ENCODE results near the gene ATP1A3.

ATP1A3 gene

GRCh38 chr19:41918653-41919244, 75.3 kb downstream of the ATP1A3 start:
- no peak overlapping the region for H3K27ac ChIP-seq (ENCODE audit: low read depth, low read length, severe bottlenecking)
- no peaks in the 10 kb centered on the region for H3K4me1 ChIP-seq (ENCODE audit: control insufficient read depth, insufficient read depth, low read length, poor library complexity, severe bottlenecking)
- no peaks in the 10 kb centered on the region for H3K9me3 ChIP-seq (ENCODE audit: control insufficient read depth, low read length)
- 74 to 90% methylated on average over 4 to 5 of the region's 5 CpGs for WGBS, 2 experiments (ENCODE audit: insufficient coverage in 2 of 2)
- H3K4me3 ChIP-seq (ENCODE audit: extremely low read depth, insufficient read depth, low read length, poor library complexity, severe bottlenecking): no peak overlapping the region
- no peaks in the 10 kb centered on the region for H3K36me3 ChIP-seq (ENCODE audit: control insufficient read depth, insufficient read depth, low read length)

- 83 to 93% methylated on average over 4 of the region's 6 CpGs for WGBS, 2 experiments (ENCODE audit: insufficient coverage in 2 of 2)
- H3K36me3 ChIP-seq (ENCODE audit: control insufficient read depth, insufficient read depth, low read length): no peaks in the 10 kb centered on the region
- H3K9me3 ChIP-seq (ENCODE audit: control insufficient read depth, low read length): no peaks in the 10 kb centered on the region
- no peak overlapping the region for H3K27ac ChIP-seq (ENCODE audit: low read depth, low read length, severe bottlenecking)
- no peaks in the 10 kb centered on the region for H3K4me1 ChIP-seq (ENCODE audit: control insufficient read depth, insufficient read depth, low read length, poor library complexity, severe bottlenecking)
- H3K4me3 ChIP-seq (ENCODE audit: extremely low read depth, insufficient read depth, low read length, poor library complexity, severe bottlenecking): no peak overlapping the region
Observed at GRCh38 chr19:41918095-41918494, 75.9 kb downstream of the ATP1A3 start.

GRCh38 chr19:41917676-41918075, 76.4 kb downstream of the ATP1A3 start:
- no peak overlapping the region for H3K27ac ChIP-seq (ENCODE audit: low read depth, low read length, severe bottlenecking)
- no peaks in the 10 kb centered on the region for H3K9me3 ChIP-seq (ENCODE audit: control insufficient read depth, low read length)
- no peaks in the 10 kb centered on the region for H3K36me3 ChIP-seq (ENCODE audit: control insufficient read depth, insufficient read depth, low read length)
- H3K4me3 ChIP-seq (ENCODE audit: extremely low read depth, insufficient read depth, low read length, poor library complexity, severe bottlenecking): no peak overlapping the region
- 77 to 78% methylated on average over 8 of the region's 12 CpGs for WGBS, 2 experiments (ENCODE audit: insufficient coverage in 2 of 2)
- no peaks in the 10 kb centered on the region for H3K4me1 ChIP-seq (ENCODE audit: control insufficient read depth, insufficient read depth, low read length, poor library complexity, severe bottlenecking)
